Measurements from ENCODE around the gene STXBP5.

Gene STXBP5

GRCh38 chr6:147204060-147204785, at the start of gene STXBP5:
Gene STXBP5 (plus strand): TSS chr6:147204417. CDS start chr6:147204533, 116 bp downstream.
- DNase-seq, result peak; percentile 70

- DNase-seq, result no peak
Observed at GRCh38 chr6:147154454-147154853, 49.8 kb upstream of the STXBP5 start.

- no peak for DNase-seq
Observed at GRCh38 chr6:147156218-147156617, 48.0 kb upstream of the STXBP5 start.

- no peak for DNase-seq
Observed at GRCh38 chr6:147156799-147157382, 47.3 kb upstream of the STXBP5 start.

- DNase-seq, result no peak
Observed at GRCh38 chr6:147157930-147158329, 46.3 kb upstream of the STXBP5 start.

- no peak for DNase-seq
Observed at GRCh38 chr6:147158881-147159280, 45.3 kb upstream of the STXBP5 start.

GRCh38 chr6:147159536-147160374, 44.5 kb upstream of the STXBP5 start:
- no peak for DNase-seq

GRCh38 chr6:147160593-147160992, 43.6 kb upstream of the STXBP5 start:
- no peak for DNase-seq

GRCh38 chr6:147161253-147161973, 42.8 kb upstream of the STXBP5 start:
- DNase-seq, result no peak

GRCh38 chr6:147161974-147162495, 42.2 kb upstream of the STXBP5 start:
- no peak for DNase-seq

GRCh38 chr6:147164761-147165160, 39.5 kb upstream of the STXBP5 start:
- no peak for DNase-seq

GRCh38 chr6:147166360-147166944, 37.8 kb upstream of the STXBP5 start:
- no peak for DNase-seq

- no peak for DNase-seq
Observed at GRCh38 chr6:147166992-147167391, 37.2 kb upstream of the STXBP5 start.

- DNase-seq, result no peak
Observed at GRCh38 chr6:147167576-147168461, 36.4 kb upstream of the STXBP5 start.

- no peak for DNase-seq
Observed at GRCh38 chr6:147169529-147169928, 34.7 kb upstream of the STXBP5 start.

GRCh38 chr6:147170269-147170668, 33.9 kb upstream of the STXBP5 start:
- DNase-seq, result no peak

- no peak for DNase-seq
Observed at GRCh38 chr6:147173140-147173539, 31.1 kb upstream of the STXBP5 start.

GRCh38 chr6:147173675-147174308, 30.4 kb upstream of the STXBP5 start:
- no peak for DNase-seq

GRCh38 chr6:147176795-147177194, 27.4 kb upstream of the STXBP5 start:
- DNase-seq, result no peak

GRCh38 chr6:147177286-147177685, 26.9 kb upstream of the STXBP5 start:
- no peak for DNase-seq

- DNase-seq, result no peak
Observed at GRCh38 chr6:147178355-147178754, 25.9 kb upstream of the STXBP5 start.

All from activated CD8-positive, alpha-beta memory T cell treated with anti-CD3 and anti-CD28 coated beads, Interleukin-2, amount 50 U/mL, for 48 hours (primary cell).